22Rv1 (cell line): ENCODE results near the gene IL17B.

ENCODE experiments used
- CTCF ChIP-seq: fragments of 450-650 bp; IDR thresholded peaks from 2 replicates; pipeline ENCODE4 v1.5.1; 2017; ENCODE audit warnings: mild to moderate bottlenecking
- ZFX ChIP-seq: fragments of 450-650 bp; IDR thresholded peaks from 2 replicates; pipeline ENCODE4 v1.6.1; 2017; ENCODE audit warnings: antibody characterized with exemption, borderline replicate concordance

GRCh38 chr5:149370878-149371277 lies 8.2 kb downstream of the IL17B start:
- no peak for TF ChIP-seq CTCF
- no peak for TF ChIP-seq ZFX
